Progenitor cell of endocrine pancreas (in vitro differentiated cells): ENCODE measurements around the gene DECR2. TPM values are rescaled to one million over a fixed set of nuclear protein-coding genes. Genes with fewer than 3 reads are reported as not detected.
A peak's percentile ranks its signal among the peaks of the same experiment; 100 is the strongest.

Experiments
- DNase-seq: peaks from one replicate; pipeline ENCODE4 v3.0.0; 2021; ENCODE audit warnings: low spot score; ENCODE audit not compliant: unreplicated experiment
- H3K27ac Mint-ChIP-seq: 2 replicates; pipeline ENCODE4 v1.8.0; 2021; ENCODE audit warnings: mild to moderate bottlenecking, moderate library complexity, mixed read lengths
- H3K27me3 Mint-ChIP-seq: 2 replicates; pipeline ENCODE4 v1.8.0; 2021; ENCODE audit warnings: mixed read lengths
- H3K36me3 Mint-ChIP-seq: 2 replicates; pipeline ENCODE4 v1.8.0; 2022; ENCODE audit warnings: mixed read lengths; ENCODE audit not compliant: insufficient read depth
- H3K4me1 Mint-ChIP-seq: 2 replicates; pipeline ENCODE4 v1.8.0; 2021; ENCODE audit warnings: low read depth, mixed read lengths
- H3K4me3 Mint-ChIP-seq: 2 replicates; pipeline ENCODE4 v1.8.0; 2021; ENCODE audit warnings: low read depth, mild to moderate bottlenecking, moderate library complexity, mixed read lengths
- H3K9me3 Mint-ChIP-seq: 2 replicates; pipeline ENCODE4 v1.8.0; 2021; ENCODE audit warnings: low read depth, mixed read lengths
- CTCF ChIP-seq: fragments of 200-600 bp; sonication (generic); IDR thresholded peaks from one replicate; pipeline ENCODE4 v1.5.0; 2021; ENCODE audit warnings: antibody characterized with exemption, mild to moderate bottlenecking; ENCODE audit not compliant: unreplicated experiment
- total RNA-seq: library from RNA; stranded (reverse); gene quantifications from 2 replicates; pipeline ENCODE4 v1.2.1, GENCODE V29; 2021

DECR2 gene
- total RNA-seq, 1 donor from 2014 or later: 39.4 TPM

- peaks cover 1% of the 10 kb centered on the region for H3K36me3 Mint-ChIP-seq
- no peaks in the 10 kb centered on the region for H3K9me3 Mint-ChIP-seq
- H3K4me1 Mint-ChIP-seq: no peaks in the 10 kb centered on the region
- H3K27ac Mint-ChIP-seq: no peak overlapping the region
- no peak for DNase-seq
- TF ChIP-seq CTCF: peak; percentile 11
- peaks cover 4% of the 10 kb centered on the region for H3K27me3 Mint-ChIP-seq
- H3K4me3 Mint-ChIP-seq: no peak overlapping the region
Measured at GRCh38 chr16:364595-365491, 36.8 kb upstream of the DECR2 start.

- no peak for DNase-seq
- peaks cover 3% of the 10 kb centered on the region for H3K4me1 Mint-ChIP-seq
- no peaks in the 10 kb centered on the region for H3K9me3 Mint-ChIP-seq
- peaks cover 4% of the 10 kb centered on the region for H3K27me3 Mint-ChIP-seq
- no peak overlapping the region for H3K4me3 Mint-ChIP-seq
- TF ChIP-seq CTCF: no peak
- H3K36me3 Mint-ChIP-seq: peaks cover 1% of the 10 kb centered on the region
- H3K27ac Mint-ChIP-seq: no peak overlapping the region
Measured at GRCh38 chr16:366476-366875, 35.2 kb upstream of the DECR2 start.

GRCh38 chr16:367333-367903 is 34.3 kb upstream of the DECR2 start:
- Mint-ChIP-seq H3K4me3 (no peak overlapping the region), H3K36me3 (peaks cover 1% of the 10 kb centered on the region), H3K9me3 (no peaks in the 10 kb centered on the region), H3K4me1 (peaks cover 3% of the 10 kb centered on the region), H3K27me3 (no peaks in the 10 kb centered on the region), H3K27ac (no peak overlapping the region)
- no peak for TF ChIP-seq CTCF
- no peak for DNase-seq

- Mint-ChIP-seq H3K4me1 (peaks cover 3% of the 10 kb centered on the region), H3K27ac (no peak overlapping the region), H3K27me3 (no peaks in the 10 kb centered on the region), H3K36me3 (peaks cover 3% of the 10 kb centered on the region), H3K4me3 (no peak overlapping the region), H3K9me3 (no peaks in the 10 kb centered on the region)
- DNase-seq: no peak
- no peak for TF ChIP-seq CTCF
Measured at GRCh38 chr16:368388-369158, 33.1 kb upstream of the DECR2 start.

- Mint-ChIP-seq H3K27me3 (no peaks in the 10 kb centered on the region), H3K27ac (no peak overlapping the region)
- TF ChIP-seq CTCF: no peak
Measured at GRCh38 chr16:369275-369865, 32.3 kb upstream of the DECR2 start.

More at GRCh38 chr16:369275-369865, 32.3 kb upstream of the DECR2 start:
- Mint-ChIP-seq H3K4me3 (peak overlapping the region; percentile 60), H3K9me3 (no peaks in the 10 kb centered on the region), H3K36me3 (peaks cover 5% of the 10 kb centered on the region), H3K4me1 (peaks cover 3% of the 10 kb centered on the region)
- no peak for DNase-seq
